IMR-90 (cell line): Measurements from ENCODE around the gene INTS3. TPM values are rescaled to one million over a fixed set of nuclear protein-coding genes. Genes with fewer than 3 reads are reported as not detected.

Source experiments
- ATAC-seq: fragments of 200-7000 bp; cut with Tn5 transposase; 2 replicates; pipeline ENCODE4 v1.9.1; 2020; ENCODE audit warnings: low read depth, mild to moderate bottlenecking, moderate library complexity
- BruUV-seq: library from RNA; stranded (reverse); fragments of 400-500 nt; replicated peaks from 2 replicates; lab custom pipeline; 2021; lab: Mats Ljungman, UMichigan
- CTCF ChIA-PET: fragments of 300-600 bp; formaldehyde crosslinking; extraction: SDS; loops from one replicate; lab custom pipeline; 2021; ENCODE audit warnings: antibody characterized with exemption; lab: Yijun Ruan, JAX
- POLR2A ChIA-PET: fragments of 300-600 bp; sonication (Branson Sonifier 250); formaldehyde crosslinking; loops from one replicate; lab custom pipeline; 2022; ENCODE audit warnings: antibody characterized with exemption; ENCODE audit not compliant: unreplicated experiment; lab: Charles Lee
- DNase-seq: peaks from one replicate; pipeline ENCODE4 v3.0.0; 2013
- H2AFZ ChIP-seq: replicated peaks from 2 replicates; pipeline ENCODE3; 2013; ENCODE audit warnings: low read length, mild to moderate bottlenecking; ENCODE audit not compliant: poor library complexity
- H2AK5ac ChIP-seq: 2 replicates; pipeline ENCODE4 v1.6.1; 2013; ENCODE audit warnings: low read depth, low read length, inconsistent platforms
- H2AK9ac ChIP-seq: replicated peaks from 2 replicates; pipeline ENCODE3; 2013; ENCODE audit warnings: mild to moderate bottlenecking, low read depth, low read length, moderate library complexity; ENCODE audit not compliant: poor library complexity
- H2BK120ac ChIP-seq: 2 replicates; pipeline ENCODE4 v1.6.1; 2013; ENCODE audit warnings: low read depth, low read length, inconsistent platforms
- H2BK15ac ChIP-seq: 3 replicates; pipeline ENCODE4 v1.6.1; 2013; ENCODE audit warnings: low read depth, low read length, inconsistent platforms
- H2BK20ac ChIP-seq: 2 replicates; pipeline ENCODE4 v1.6.1; 2013; ENCODE audit warnings: low read depth, mild to moderate bottlenecking, inconsistent platforms, low read length, moderate library complexity
- H2BK5ac ChIP-seq: 2 replicates; pipeline ENCODE4 v1.6.1; 2013; ENCODE audit warnings: mild to moderate bottlenecking, low read depth, low read length, inconsistent platforms; ENCODE audit not compliant: poor library complexity, severe bottlenecking
- H3K14ac ChIP-seq: replicated peaks from 2 replicates; pipeline ENCODE4 v1.6.1; 2013; ENCODE audit warnings: low read depth, low read length, inconsistent platforms
- H3K18ac ChIP-seq: 2 replicates; pipeline ENCODE4 v1.6.1; 2013; ENCODE audit warnings: low read depth, low read length, control low read depth
- H3K23ac ChIP-seq: 2 replicates; pipeline ENCODE4 v1.6.1; 2013; ENCODE audit warnings: low read depth, low read length, inconsistent platforms
- H3K27ac ChIP-seq: 2 replicates; pipeline ENCODE4 v1.5.1; 2013; ENCODE audit warnings: mild to moderate bottlenecking, control low read depth, low read length; ENCODE audit not compliant: insufficient read depth
- H3K27me3 ChIP-seq: 2 replicates; pipeline ENCODE4 v1.6.1; 2013; ENCODE audit warnings: low read length; ENCODE audit not compliant: control insufficient read depth, insufficient read depth
- H3K36me3 ChIP-seq: 2 replicates; pipeline ENCODE4 v1.6.1; 2013; ENCODE audit warnings: low read length, mixed read lengths; ENCODE audit not compliant: control insufficient read depth, insufficient read depth
- H3K4ac ChIP-seq: 2 replicates; pipeline ENCODE4 v1.6.1; 2013; ENCODE audit warnings: low read depth, low read length, inconsistent platforms
- H3K4me1 ChIP-seq: 2 replicates; pipeline ENCODE4 v1.6.1; 2013; ENCODE audit warnings: low read length, mixed read lengths; ENCODE audit not compliant: control insufficient read depth, insufficient read depth
- H3K4me2 ChIP-seq: 2 replicates; pipeline ENCODE4 v1.6.1; 2013; ENCODE audit warnings: low read depth, mild to moderate bottlenecking, control low read depth, low read length, moderate library complexity
- H3K4me3 ChIP-seq: 2 replicates; pipeline ENCODE4 v1.5.1; 2013; ENCODE audit warnings: low read depth, mild to moderate bottlenecking, control low read depth, low read length, moderate library complexity; ENCODE audit not compliant: insufficient read depth
- H3K56ac ChIP-seq: 2 replicates; pipeline ENCODE4 v1.6.1; 2013; ENCODE audit warnings: low read length, inconsistent platforms; ENCODE audit not compliant: insufficient read depth; ENCODE audit errors: extremely low read depth
- H3K79me1 ChIP-seq, 2 experiments: 2 replicates each; pipeline ENCODE4 v1.6.1; 2013; ENCODE audit warnings: low read length in 2 of 2, inconsistent platforms in 1 of 2, low read depth in 1 of 2
- H3K9ac ChIP-seq: 2 replicates; pipeline ENCODE4 v1.6.1; 2013; ENCODE audit warnings: low read depth, low read length, control low read depth
- H3K9me1 ChIP-seq: 2 replicates; pipeline ENCODE4 v1.6.1; 2013; ENCODE audit warnings: low read length, inconsistent platforms; ENCODE audit not compliant: insufficient read depth
- H3K9me3 ChIP-seq: 2 replicates; pipeline ENCODE4 v1.6.1; 2013; ENCODE audit warnings: low read length; ENCODE audit not compliant: control insufficient read depth, insufficient read depth
- H4K20me1 ChIP-seq: 2 replicates; pipeline ENCODE4 v1.6.1; 2013; ENCODE audit warnings: low read length, inconsistent platforms; ENCODE audit not compliant: insufficient read depth
- H4K5ac ChIP-seq: 2 replicates; pipeline ENCODE4 v1.6.1; 2013; ENCODE audit warnings: mild to moderate bottlenecking, low read depth, low read length, control low read depth
- H4K8ac ChIP-seq, 2 experiments: 2 replicates each; pipeline ENCODE4 v1.6.1; 2013; ENCODE audit warnings: low read depth in 2 of 2, low read length in 2 of 2, control low read depth in 1 of 2, inconsistent platforms in 1 of 2
- H4K91ac ChIP-seq: 2 replicates; pipeline ENCODE4 v1.6.1; 2013; ENCODE audit warnings: low read depth, low read length, inconsistent platforms; ENCODE audit not compliant: insufficient read depth
- BHLHE40 ChIP-seq: fragments of 150-350 bp; IDR thresholded peaks from 2 replicates; pipeline ENCODE4 v1.6.1; 2016; ENCODE audit warnings: mild to moderate bottlenecking, low read depth, low read length
- CEBPB ChIP-seq: IDR thresholded peaks from 2 replicates; pipeline ENCODE4 v1.6.1; 2012; ENCODE audit warnings: low read depth, low read length, improper control_type of control experiment
- CHD1 ChIP-seq: IDR thresholded peaks from 2 replicates; pipeline ENCODE4 v1.6.1; 2012; ENCODE audit warnings: low read depth, low read length, improper control_type of control experiment
- ELK1 ChIP-seq: fragments of 150-350 bp; IDR thresholded peaks from 2 replicates; pipeline ENCODE4 v1.6.1; 2016; ENCODE audit warnings: low read depth, mild to moderate bottlenecking, low read length, moderate library complexity, borderline replicate concordance
- FOS ChIP-seq: fragments of 150-350 bp; IDR thresholded peaks from 2 replicates; pipeline ENCODE4 v1.6.1; 2016; ENCODE audit warnings: low read depth, low read length
- MAFK ChIP-seq: IDR thresholded peaks from 2 replicates; pipeline ENCODE4 v1.6.1; 2012; ENCODE audit warnings: low read depth, low read length, improper control_type of control experiment
- MAZ ChIP-seq: IDR thresholded peaks from 2 replicates; pipeline ENCODE4 v1.6.1; 2012; ENCODE audit warnings: low read depth, mild to moderate bottlenecking, low read length, improper control_type of control experiment, moderate library complexity, borderline replicate concordance
- MXI1 ChIP-seq: IDR thresholded peaks from 2 replicates; pipeline ENCODE4 v1.6.1; 2012; ENCODE audit warnings: low read depth, mild to moderate bottlenecking, low read length, moderate library complexity, borderline replicate concordance
- NFE2L2 ChIP-seq: fragments of 150-350 bp; IDR thresholded peaks from 2 replicates; pipeline ENCODE4 v1.6.1; 2016; ENCODE audit warnings: low read depth, mild to moderate bottlenecking, low read length
- RAD21 ChIP-seq: IDR thresholded peaks from 2 replicates; pipeline ENCODE4 v1.6.1; 2012; ENCODE audit warnings: low read length, improper control_type of control experiment
- SMC3 ChIP-seq: fragments of 150-350 bp; IDR thresholded peaks from 2 replicates; pipeline ENCODE4 v1.6.1; 2016; ENCODE audit warnings: low read depth, mild to moderate bottlenecking, antibody characterized with exemption, low read length, moderate library complexity
- USF2 ChIP-seq: fragments of 150-350 bp; IDR thresholded peaks from 2 replicates; pipeline ENCODE4 v1.6.1; 2017; ENCODE audit warnings: mild to moderate bottlenecking, antibody characterized with exemption, low read length, low read depth
- WGBS, 2 experiments: methylation state at CpG; one replicate each; pipeline versions ENCODE4 v1.1.5 to v1.1.7; 2013; ENCODE audit warnings: missing lambda C conversion rate in 2 of 2; ENCODE audit not compliant: insufficient read length in 1 of 2; ENCODE audit errors: extremely low coverage in 2 of 2; 5-methylcytosine and 5-hydroxymethylcytosine counted together
- dilution Hi-C: fragments of 300-500 bp; cut with HindIII; formaldehyde crosslinking; loops from one replicate; pipeline ENCODE4 v1.14.3; 2018; ENCODE audit warnings: low sequenced_read_pairs; ENCODE audit not compliant: unreplicated experiment
- in situ Hi-C: fragments of 300-500 bp; cut with MboI; formaldehyde crosslinking; loops from 3 replicates; pipeline ENCODE4 v1.14.3; 2019; ENCODE audit warnings: low sequenced_read_pairs, inconsistent platforms, mixed read lengths
- intact Hi-C: fragments of 100-400 bp; cut with micrococcal nuclease; formaldehyde crosslinking; loops from 2 replicates; pipeline ENCODE4 v1.10.0; 2022
- polyA plus RNA-seq, 3 experiments: library from polyadenylated mRNA; depleted of rRNA; stranded (reverse); fragments of >200 nt; gene quantifications; 2 replicates each; pipeline ENCODE4 v1.2.3, GENCODE V29; 2012; ENCODE audit warnings: low replicate concordance in 1 of 3
- total RNA-seq: library from RNA; depleted of rRNA; stranded (reverse); fragments of >200 nt; gene quantifications from 2 replicates; pipeline ENCODE4 v1.2.3, GENCODE V29; 2012

Gene INTS3
- total and polyA plus RNA-seq, 2 of the 4 experiments (the other 2 are of a cell fraction), result 33.5 to 59.4 TPM

- DNase-seq (no peak), ATAC-seq (no peak)
- H3K27me3 ChIP-seq, result no peaks in the 10 kb centered on the region
- no peak overlapping the region for H4K5ac ChIP-seq
- in situ Hi-C loops, result no loop called here
- no peak overlapping the region for H2BK5ac ChIP-seq
- H3K9ac ChIP-seq, result no peak overlapping the region
- no peak overlapping the region for H4K91ac ChIP-seq
- H2BK120ac ChIP-seq, result no peak overlapping the region
- H3K4me2 ChIP-seq, result no peak overlapping the region
- H2AFZ ChIP-seq, result no peak overlapping the region
- intact Hi-C loops, result no loop called here
- ChIA-PET CTCF (no interaction called here), POLR2A (no interaction called here)
- WGBS, 2 experiments, result 100% methylated on average over 2 of the region's 4 CpGs; no CpG with 5 or more reads in 1 of the 2 experiments
- no peak overlapping the region for H2BK15ac ChIP-seq
- H2BK20ac ChIP-seq, result no peak overlapping the region
- peaks cover 3 to 8% of the 10 kb centered on the region in 2 experiments; a peak in 1 of 4 replicates for H3K79me1 ChIP-seq
- peaks cover 8% of the 10 kb centered on the region; the same call in 1 of the 2 replicates for H3K4me1 ChIP-seq
- no peaks in the 10 kb centered on the region for H3K36me3 ChIP-seq
- H3K23ac ChIP-seq, result no peak overlapping the region
- no peak overlapping the region for H3K14ac ChIP-seq
- H3K27ac ChIP-seq, result no peak overlapping the region
- no peak for TF ChIP-seq MXI1
- no peak for TF ChIP-seq ELK1
- no peak for TF ChIP-seq CEBPB
- TF ChIP-seq FOS, result no peak
- TF ChIP-seq SMC3, result no peak
- no peak for TF ChIP-seq BHLHE40
- TF ChIP-seq CHD1, result no peak
- TF ChIP-seq RAD21, result no peak
- no peak for TF ChIP-seq MAFK
- no peak for TF ChIP-seq USF2
- TF ChIP-seq MAZ, result no peak
- no peak for TF ChIP-seq NFE2L2
- no peak overlapping the region for H2AK5ac ChIP-seq
- H3K9me3 ChIP-seq, result no peaks in the 10 kb centered on the region
- H3K4me3 ChIP-seq, result no peak overlapping the region
- no peak overlapping the region for H2AK9ac ChIP-seq
- dilution Hi-C loops, result no loop called here
- no peak overlapping the region for H4K8ac ChIP-seq
- H3K18ac ChIP-seq, result no peak overlapping the region
- no peaks in the 10 kb centered on the region for H4K20me1 ChIP-seq
- no peak overlapping the region for H3K4ac ChIP-seq
- BruUV-seq, result no TSS peak
- H3K56ac ChIP-seq, result no peak overlapping the region
- H3K9me1 ChIP-seq, result no peaks in the 10 kb centered on the region; the same call in 1 of the 2 replicates
These were observed 52.7 kb downstream of the INTS3 start for GRCh38 chr1:153780551-153780950.
